ENCODE measurements around the gene TXNRD2.
"Not testable (repeated sequence)": the region's sequence is repeated elsewhere in the genome, so short reads cannot be mapped to it uniquely, and the experiment has no call there.

TXNRD2 gene

DNA sequence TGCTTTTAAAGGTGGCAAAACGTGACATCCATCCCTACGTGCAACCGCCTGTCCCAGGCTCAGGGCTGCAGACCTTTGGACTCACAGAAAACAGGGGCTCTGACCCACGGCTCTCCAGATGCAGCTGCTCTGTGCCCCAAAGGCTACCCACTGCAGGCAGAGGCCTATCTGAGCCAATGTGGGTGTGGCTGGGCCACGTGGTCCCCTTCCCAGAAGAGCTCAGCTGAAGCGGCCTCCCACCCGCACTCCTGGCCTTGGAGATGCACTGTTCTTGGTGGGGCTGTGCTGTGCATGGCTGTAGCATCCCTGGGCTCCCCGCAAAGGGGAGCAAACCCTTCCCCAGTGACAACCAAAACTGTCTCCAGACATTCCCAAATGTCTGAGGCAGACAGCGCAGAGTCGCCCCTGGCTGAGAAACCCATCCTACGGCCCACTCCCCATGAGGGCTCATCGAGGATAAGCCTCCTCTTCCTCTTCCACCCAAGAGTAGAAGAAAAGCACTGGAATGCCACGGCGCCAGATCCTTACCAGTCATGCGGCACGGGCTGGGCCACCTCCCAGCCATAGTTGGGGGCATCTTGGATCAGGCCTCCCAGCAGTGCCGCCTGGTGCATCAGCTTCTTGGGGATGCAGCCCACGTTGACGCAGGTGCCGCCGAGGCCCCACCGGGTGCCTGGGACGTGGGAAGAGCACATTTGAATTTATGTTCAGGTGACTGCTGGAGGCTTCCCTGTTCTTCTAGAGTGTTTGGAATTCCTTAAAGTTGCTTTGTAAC is 23.1 kb downstream of the TXNRD2 start:
- DNase-seq: no peak

- DNase-seq: no peak
Measured at GRCh38 chr22:19917389-19918138, 24.1 kb downstream of the TXNRD2 start.

DNA sequence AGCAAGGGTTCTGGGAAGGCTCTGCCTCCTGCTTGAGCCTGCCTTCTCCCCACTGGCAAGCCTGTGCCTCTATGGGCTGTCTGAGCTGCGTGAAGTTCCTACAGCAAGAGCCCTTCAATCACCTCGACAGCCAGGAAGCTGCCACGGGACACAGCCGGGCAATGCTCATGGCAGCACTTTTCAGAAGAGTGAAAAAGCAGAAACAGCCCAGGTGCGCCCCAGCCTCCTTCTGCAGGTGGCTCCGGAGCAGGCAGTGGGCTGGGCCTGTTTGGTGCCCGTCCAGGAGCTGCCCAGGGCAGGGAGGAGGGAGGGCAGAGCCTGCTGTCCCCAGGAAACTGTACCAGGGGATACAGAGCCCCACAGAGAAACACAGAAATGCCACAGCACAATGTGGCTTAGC is 24.7 kb downstream of the TXNRD2 start:
- no peak for DNase-seq

- no peak for DNase-seq
Measured at GRCh38 chr22:19916006-19916405, 25.6 kb downstream of the TXNRD2 start.

- no peak for DNase-seq
Measured at GRCh38 chr22:19915287-19915954, 26.2 kb downstream of the TXNRD2 start.

DNA sequence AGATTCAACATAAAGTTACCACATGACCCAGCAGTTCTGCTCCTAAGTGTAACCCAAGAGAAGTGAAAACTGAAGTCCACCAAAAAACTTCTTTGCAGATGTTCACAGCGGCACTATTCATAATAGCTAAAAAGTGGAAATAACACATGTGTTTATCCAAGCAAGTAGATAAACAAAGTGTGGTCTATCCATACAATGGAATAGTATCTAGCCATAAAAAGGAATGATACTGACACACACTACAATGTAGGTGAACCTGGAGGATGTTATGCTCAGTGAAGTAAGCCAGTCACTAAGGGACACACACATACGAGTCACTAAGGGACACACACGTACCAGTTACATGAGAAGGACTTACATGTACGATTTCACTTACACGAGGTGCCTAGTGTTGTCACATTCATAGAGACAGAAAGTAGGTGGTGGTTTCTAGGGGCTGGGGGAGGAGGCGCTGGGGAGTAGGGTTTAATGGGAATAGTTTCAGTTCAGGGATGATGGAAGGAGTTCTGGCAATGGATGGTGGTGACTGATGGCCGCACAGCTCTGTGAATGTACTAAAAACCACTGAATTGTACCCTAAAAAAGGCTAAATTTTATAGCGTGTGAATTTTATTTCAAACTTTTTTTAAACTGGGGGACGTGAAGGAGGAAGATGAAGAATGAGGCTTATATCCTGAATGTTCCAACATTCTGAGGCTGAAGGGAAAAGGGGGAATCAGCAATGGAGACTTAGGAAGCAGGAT is 27.2 kb downstream of the TXNRD2 start:
- DNase-seq: no peak

DNA sequence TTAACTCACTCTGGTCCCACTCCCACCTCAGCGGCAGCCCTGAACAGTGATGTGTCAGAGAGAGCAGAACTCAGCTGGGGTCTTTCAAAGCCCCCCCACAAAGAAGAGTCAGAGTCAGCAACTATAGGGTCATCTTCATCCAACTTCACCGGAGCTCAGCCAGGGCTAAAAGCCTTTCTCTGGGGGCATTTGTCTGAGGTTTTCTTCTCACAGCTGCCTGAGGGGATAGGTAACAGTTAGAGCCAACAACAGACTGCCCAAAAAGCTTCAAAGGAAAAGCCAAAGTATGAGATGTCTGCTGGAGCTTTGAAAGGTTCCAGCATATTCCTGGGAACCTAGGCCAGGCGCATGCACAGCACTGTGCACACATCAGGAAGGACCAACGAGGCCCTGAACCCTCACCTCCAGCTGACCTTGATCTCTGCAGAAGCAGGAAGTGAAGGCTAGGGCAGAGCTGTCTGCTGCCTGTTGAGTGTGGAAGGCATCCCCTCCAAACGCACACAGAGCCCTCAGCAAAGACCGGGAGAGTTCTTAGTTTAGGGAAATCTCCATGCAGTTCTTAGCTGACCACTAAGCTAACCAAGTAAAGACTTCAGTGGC is 28.2 kb downstream of the TXNRD2 start:
- no peak for DNase-seq

DNA sequence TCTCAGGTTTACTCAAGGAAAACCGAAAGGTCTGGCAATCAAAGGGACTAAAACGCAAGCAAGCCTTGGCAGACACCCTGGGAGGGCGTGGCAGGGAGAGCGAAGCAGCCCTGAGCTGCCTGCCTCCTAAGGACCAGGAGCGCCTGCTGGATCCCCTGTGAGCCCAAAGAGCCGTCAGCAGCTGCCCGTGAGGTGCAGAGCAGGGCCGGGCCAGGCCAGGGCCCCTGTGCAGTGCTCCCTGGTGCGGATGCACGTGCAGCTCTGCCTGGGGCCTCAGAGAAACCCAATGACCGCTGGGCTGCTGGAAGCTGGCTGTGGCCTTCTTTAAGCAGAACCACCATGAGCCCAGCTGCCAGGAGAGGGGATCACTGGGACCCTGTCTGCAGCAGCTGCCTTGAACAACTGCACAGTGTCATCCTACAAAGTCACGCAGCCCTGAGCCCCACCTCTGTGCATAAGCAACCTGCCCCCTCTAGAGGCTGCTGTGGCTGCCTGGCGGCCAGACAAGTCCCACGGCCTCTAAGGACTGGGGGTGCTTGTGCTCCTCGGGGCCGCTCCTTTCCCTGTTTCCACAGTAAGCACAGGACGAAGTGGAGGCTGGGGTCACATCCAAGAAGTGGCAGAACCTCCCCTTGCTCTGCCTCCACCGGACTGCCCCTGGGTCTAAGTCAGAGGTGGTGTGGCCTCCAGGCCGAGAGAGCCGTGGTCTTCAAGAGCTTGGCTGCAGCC is 29.2 kb downstream of the TXNRD2 start:
- DNase-seq: no peak

DNA sequence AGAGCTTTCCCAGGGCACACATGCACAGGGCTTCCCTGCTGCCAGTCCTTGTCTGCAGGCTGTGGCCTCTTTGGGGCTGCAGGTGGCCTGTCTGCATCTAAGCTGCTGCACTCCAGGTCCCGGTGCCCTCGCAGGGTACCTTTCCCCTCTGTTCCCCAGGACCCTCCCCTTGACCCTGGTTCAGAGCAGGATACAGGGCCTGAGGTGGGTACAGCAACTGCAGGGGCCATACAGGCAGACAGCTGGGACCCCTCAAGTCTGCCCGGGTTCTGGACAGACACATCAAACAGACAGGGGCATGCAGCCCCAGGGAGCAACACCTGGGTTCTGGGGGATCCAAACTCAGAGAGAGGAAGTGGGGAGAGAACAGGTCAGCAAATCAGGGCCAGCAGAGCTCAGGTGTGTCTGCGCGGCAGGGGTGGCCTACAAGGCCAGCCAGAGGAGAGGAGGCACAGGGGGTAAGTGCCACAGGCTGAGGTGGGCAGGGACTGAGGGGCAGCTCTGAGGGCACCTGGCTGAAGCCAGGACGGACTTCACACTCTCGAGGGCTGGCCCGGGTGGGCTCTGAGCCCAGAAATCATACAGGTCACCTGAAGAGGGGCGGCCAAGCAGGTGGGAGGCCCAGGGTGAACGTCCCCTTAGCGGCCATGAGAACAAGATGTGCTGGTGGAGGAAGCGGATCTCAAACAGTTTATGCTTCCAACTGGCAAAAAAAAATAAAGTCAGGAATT is 29.9 kb downstream of the TXNRD2 start:
- DNase-seq: no peak

GRCh38 chr22:19910180-19910744 is 31.4 kb downstream of the TXNRD2 start:
- no peak for DNase-seq

DNA sequence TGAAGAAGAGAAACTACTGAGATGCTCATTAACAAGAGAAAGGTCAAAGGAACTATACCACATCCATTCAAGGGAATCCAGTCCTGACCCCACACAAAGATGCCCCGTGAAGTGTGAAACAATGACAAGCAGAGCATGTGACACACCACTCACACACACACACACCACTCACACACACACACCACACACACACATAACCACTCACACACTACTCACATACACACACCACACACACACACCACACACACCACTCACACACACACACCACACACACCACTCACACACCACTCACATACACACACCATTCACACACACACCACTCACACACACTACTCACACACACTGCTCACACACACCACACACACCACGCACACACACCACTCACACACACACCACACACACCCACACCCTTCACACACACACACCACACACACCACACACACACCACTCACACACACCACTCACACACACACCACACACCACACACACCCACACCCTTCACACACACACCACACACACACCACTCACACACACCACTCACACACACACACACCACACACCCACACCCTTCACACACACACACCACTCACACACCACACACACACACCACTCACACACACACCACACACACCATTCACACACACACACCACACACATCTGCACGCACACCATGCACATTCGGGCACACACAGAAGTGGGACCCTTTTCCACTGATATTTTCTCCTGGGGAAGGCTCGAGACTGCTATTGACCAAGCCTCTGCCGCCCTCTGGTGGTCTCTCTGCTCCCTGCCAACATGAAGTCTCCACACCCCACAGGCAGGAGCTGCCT is 32.1 kb downstream of the TXNRD2 start:
- DNase-seq: peak; percentile 24

DNA sequence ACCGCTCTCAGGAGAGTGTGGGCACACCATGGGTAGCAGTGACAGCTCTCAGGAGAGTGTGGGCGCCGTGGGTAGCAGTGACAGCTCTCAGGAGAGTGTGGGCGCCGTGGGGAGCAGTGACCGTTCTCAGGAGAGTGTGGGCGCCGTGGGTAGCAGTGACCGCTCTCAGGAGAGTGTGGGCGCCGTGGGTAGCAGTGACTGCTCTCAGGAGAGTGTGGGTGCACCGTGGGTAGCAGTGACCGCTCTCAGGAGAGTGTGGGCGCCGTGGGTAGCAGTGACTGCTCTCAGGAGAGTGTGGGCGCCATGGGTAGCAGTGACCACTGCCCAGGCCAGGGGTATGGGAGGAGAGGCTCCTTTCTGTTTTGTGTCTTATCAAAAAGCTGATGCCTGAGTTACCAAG is 33.7 kb downstream of the TXNRD2 start:
- DNase-seq: not testable (repeated sequence)

DNA sequence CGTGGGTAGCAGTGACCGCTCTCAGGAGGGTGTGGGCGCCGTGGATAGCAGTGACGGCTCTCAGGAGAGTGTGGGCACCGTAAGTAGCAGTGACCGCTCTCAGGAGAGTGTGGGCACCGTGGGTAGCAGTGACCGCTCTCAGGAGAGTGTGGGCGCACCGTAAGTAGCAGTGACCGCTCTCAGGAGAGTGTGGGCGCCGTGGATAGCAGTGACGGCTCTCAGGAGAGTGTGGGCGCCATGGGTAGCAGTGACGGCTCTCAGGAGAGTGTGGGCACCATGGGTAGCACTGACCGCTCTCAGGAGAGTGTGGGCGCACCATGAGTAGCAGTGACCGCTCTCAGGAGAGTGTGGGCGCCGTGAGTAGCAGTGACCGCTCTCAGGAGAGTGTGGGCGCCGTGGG is 34.8 kb downstream of the TXNRD2 start:
- DNase-seq: not testable (repeated sequence)

- DNase-seq: no peak
Measured at GRCh38 chr22:19905347-19906276, 36.0 kb downstream of the TXNRD2 start.

DNA sequence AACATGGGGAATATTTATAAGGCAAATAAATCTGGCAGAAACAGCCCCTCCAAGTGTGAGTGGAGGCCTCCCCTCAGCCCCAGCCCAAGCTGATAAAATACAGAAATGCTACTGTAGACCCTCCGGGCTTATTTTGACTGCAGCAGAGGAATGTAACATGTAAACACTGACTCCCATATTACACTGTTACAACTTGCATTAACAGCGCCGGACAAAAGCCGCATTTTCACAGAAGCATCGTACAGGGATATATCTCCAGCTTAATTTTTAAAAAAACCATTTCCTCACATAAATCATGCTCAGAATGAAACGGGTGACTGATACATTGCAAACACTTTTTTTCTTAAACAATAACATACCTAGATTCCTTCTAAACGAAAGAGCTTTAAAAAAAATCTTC is 36.7 kb downstream of the TXNRD2 start:
- no peak for DNase-seq

GRCh38 chr22:19904174-19904856 is 37.3 kb downstream of the TXNRD2 start:
- DNase-seq: no peak

- no peak for DNase-seq
Measured at GRCh38 chr22:19903513-19903912, 38.1 kb downstream of the TXNRD2 start.

DNA sequence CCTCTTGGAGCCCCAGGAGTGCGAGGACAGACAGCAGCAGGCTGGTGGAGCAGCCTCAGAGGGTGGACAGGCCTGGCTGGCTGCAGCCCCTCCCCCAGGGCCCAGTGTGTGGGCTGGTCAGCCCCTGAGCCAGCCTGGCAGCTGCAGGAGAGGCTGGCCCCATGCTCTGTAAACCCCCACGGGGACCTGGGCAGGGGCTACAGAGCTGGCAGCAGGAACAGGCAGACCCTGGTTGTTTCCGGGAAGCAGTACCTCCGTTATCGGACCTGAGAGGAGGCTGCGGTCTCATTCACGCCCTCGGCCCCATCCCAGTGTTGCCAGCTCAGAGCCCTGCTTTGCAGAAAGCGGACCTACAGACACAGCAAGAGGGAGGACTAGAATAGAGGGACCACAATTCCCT is 38.6 kb downstream of the TXNRD2 start:
- DNase-seq: no peak

All from DMS153 (cell line).